Activated CD4-positive, alpha-beta T cell treated with anti-CD3 and anti-CD28 coated beads, Interleukin-2, amount 50 U/mL, for 1 hour (primary cell): ENCODE measurements around the gene ERFE.

Experiments
- DNase-seq: peaks from one replicate; pipeline ENCODE4 v3.0.0-alpha.2; 2020

Gene ERFE

GRCh38 chr2:238140040-238140439 lies 18.7 kb upstream of the ERFE start:
- no peak for DNase-seq

DNA sequence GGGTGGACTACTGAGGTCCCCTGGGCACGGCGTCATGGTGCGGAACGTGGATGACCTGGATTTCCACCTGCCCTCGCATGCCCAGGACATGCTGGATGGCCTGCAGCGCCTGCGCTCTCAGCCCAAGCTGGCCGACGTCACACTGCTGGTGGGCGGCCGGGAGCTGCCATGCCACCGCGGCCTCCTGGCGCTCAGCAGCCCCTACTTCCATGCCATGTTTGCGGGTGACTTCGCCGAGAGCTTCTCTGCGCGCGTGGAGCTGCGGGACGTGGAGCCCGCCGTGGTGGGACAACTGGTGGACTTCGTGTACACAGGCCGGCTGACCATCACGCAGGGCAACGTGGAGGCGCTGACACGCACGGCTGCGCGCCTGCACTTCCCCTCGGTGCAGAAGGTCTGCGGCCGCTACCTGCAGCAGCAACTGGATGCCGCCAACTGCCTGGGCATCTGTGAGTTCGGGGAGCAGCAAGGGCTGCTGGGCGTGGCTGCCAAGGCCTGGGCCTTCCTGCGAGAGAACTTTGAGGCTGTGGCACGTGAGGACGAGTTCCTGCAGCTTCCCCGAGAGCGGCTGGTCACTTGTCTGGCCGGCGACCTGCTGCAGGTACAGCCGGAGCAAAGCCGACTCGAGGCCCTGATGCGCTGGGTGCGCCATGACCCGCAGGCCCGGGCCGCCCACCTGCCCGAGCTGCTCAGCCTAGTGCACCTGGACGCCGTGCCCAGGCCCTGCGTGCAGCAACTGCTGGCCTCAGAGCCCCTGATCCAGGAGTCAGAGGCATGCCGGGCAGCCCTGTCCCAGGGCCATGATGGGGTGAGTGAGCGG lies 17.8 kb upstream of the ERFE start:
- no peak for DNase-seq

- no peak for DNase-seq
Observed at GRCh38 chr2:238141541-238142318, 17.0 kb upstream of the ERFE start.

DNA sequence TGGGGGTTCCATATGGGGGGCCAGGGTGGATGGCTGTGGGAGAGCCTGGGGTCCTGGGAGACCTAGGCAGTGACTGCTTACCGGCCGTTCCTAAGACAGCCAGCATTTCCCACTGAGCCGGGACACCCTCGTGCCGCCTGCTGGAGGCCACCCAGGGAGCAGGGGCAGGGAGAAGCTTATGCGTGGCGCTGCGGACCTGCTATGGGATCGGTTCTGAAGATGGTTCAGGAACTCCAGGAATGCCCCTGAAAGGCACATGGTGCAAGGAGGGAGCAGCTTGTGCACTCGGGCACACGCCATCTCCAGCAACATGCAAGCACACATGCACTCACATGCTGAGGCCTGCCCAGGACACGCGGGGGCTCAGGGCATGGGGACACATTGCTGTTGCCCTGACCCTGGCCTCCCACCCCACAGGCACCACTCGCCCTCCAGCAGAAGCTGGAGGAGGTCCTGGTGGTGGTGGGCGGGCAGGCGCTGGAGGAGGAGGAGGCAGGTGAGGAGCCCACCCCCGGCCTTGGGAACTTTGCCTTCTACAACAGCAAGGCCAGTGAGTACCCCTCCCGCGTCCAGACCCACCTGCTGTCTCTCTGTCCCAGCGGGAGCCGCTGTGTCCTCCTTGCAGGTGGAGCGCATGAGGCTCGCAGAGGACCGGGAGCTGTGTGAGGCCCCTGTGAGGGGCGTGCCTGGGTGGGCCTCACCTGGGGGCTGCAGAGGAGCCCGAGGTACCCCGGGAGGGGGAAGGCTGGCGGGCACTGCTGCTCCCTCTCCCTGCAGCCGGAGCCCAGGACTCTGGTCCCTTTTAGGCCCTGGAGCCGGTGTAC lies 16.2 kb upstream of the ERFE start:
- no peak for DNase-seq

GRCh38 chr2:238143239-238143951 lies 15.4 kb upstream of the ERFE start:
- no peak for DNase-seq

DNA sequence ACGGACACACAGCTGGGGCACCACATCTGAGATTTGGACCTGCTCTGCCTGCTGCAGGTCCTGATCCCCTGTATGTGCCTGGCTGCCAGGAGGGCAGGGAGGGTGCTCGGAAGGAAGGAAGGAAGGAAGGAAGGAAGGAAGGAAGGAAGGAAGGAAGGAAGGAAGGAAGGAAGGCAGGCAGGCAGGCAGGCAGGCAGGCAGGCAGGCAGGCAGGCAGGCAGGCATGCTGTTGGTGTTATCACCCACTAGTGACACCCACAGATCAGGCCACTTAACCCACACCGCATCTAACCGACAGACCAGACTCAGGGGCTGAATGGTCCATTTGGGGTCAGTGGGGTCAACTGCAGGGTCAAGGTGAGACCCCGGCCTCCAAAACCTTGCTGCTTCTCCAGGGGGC lies 14.5 kb upstream of the ERFE start:
- DNase-seq, result no peak

GRCh38 chr2:238145046-238145445 lies 13.7 kb upstream of the ERFE start:
- no peak for DNase-seq

DNA sequence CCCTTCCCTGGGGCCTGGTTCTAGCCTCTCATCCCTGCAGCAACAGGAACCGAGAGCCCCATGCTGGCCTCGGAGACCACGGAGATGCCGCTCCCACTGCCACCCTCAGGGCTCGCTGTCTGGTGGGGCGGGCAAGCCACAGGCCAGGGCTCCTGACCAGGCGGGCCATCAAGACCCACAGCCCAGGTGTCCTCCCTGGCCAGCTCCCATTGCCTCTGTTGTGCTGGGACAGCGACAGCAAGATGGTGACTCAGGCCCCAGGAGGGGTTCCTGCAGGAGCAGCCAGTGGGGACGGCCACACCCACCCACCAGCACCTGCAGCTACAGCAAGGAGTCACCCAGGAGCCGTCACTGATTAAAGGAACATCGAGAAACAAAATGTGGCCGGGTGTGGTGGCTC lies 12.9 kb upstream of the ERFE start:
- DNase-seq, result no peak

- no peak for DNase-seq
Observed at GRCh38 chr2:238146884-238147544, 11.8 kb upstream of the ERFE start.

DNA sequence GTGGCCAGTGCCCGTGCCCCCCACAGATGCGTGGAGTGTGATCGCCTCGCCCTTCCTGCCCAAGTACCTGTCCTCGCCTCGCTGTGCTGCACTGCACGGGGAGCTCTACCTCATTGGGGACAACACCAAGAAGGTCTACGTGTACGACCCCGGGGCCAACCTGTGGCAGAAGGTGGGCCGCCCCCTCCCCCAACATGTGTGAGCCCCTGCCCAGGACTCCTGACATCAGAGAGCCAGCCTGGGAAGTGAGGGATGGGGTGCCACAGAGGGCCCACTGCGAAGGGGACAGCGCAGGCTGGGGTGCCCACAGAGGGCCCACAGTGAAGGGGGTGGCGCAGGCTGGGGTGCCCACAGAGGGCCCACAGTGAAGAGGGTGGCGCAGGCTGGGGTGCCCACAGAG lies 9.8 kb upstream of the ERFE start:
- no peak for DNase-seq

DNA sequence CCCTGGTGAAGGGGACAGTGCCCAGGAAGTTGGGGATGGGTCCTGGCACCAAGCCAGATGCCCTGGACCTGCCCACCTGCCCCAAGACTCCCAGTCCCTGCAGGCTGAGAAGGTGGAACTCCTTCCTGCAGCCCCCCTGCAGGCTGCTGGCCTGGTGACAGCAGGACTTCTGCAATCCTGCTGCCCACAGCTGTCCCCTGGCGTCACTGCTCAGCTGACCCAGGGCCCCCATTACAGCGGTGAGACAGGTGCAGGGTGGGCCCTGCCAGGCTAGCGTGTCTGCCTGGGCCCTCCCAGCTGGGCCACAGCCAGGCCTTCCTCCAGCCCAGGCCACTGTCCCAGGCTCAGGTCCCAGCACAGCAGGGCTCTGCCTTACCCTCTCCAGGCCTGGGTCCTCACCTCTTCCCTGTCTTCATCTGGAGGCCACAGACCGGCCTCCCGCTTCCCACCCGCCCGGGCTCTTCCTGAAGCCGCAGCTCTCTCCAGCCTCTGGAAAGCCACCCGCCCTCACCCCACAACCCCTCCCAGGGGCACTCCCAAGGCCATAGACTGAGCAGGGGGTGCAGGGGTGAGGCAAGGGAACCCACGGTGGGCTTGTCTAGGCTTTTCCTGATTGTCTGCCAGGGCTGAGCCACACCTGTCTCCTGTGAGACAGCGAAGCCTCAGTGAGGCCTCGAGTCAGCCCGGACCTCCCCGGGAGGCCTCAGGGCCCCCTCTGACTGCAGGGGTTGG lies 8.8 kb upstream of the ERFE start:
- DNase-seq, result no peak

- no peak for DNase-seq
Observed at GRCh38 chr2:238150686-238151085, 8.1 kb upstream of the ERFE start.

- no peak for DNase-seq
Observed at GRCh38 chr2:238151205-238151604, 7.6 kb upstream of the ERFE start.

DNA sequence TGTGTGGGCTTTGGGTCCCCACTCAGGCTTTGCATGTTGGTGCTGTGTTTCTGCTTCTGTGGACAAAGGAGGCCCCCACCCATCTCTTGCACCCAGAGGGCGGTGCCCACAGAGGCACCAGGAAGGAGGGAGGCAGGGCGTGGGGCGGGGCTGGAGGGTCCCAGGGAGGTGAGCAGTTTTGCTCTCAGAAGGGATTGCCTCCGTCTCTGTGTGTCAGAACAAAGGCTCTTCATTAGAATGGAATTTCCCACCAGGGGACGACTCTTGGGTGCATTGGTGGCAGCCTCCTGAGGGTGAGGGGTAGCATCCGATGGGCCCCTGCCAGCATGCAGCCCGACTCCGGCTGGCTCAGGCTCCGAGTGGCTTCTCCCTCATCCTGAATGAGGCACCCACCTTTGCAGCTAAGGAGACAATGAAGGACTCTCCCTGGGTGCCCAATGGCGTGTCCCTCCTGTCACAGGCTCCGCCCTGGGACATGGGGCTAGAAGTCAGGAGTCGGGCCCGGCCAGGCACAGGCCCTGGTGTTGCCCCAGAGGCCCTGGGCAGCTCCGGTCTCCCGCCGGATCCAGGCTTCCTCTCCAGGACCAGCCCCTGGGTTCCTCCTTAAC lies 7.0 kb upstream of the ERFE start:
- no peak for DNase-seq

DNA sequence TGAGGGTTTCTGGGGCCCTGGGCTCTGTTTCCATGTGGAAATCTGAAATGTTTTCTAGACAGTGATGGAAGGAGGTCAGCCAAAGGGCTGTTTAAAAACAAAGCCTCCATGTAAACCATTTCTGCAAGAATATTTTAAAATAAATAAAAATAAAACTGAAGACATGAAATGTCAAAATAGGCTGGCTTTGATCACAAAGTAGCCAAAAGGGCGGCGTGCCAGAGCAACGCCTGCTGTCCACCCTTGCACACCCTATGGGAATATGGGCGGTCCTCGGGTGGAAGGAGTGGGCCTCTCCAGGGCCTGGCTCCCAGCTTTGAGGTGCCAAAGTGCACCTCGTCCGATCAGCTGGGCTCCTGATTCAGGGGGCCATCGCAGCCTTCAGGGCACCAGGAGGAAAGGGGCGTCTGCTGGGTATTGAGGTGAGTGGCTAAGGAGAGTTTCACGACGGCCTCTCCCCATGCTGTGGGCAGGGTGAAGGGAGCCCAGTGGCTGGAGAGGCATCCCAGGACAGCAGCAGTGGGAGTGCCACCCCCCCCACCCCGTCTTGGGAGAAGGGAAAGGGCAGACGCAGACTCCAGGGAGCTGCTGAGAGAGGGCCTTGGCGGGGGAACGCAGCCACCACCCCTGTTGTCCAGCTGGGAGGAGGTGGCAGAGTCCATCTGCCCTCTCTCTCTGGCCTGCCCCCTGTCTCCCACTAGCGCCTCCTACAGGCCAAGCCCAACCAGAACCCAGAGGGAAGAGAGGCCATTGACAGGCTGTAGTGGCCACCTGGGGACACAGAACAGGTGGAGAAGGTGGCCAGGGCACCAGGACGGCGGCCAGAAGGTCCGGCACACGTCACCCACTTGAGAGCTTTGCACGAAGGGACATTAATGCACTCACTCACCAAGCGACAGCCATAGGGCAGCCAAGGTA lies 5.7 kb upstream of the ERFE start:
- no peak for DNase-seq

DNA sequence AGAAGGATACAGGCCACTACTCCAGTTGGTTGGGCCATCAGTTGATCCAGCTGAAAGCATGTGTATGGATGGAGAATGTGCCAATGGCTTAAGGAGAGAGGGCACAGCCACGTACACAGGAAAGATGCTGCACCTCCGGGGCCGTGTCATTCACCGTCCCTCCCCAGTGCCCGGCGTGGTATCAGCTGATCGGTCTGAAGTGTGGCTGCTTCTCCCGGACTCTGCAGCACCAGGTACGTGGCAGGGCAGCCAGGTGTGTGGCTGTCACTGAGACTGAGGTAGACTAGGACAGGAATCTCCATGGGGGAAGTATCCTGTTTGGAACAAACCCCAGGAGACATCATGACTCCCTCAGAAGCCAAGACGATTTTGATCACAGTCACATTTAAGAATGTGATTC lies 4.2 kb upstream of the ERFE start:
- no peak for DNase-seq

- no peak for DNase-seq
Observed at GRCh38 chr2:238155051-238155760, 3.6 kb upstream of the ERFE start.

DNA sequence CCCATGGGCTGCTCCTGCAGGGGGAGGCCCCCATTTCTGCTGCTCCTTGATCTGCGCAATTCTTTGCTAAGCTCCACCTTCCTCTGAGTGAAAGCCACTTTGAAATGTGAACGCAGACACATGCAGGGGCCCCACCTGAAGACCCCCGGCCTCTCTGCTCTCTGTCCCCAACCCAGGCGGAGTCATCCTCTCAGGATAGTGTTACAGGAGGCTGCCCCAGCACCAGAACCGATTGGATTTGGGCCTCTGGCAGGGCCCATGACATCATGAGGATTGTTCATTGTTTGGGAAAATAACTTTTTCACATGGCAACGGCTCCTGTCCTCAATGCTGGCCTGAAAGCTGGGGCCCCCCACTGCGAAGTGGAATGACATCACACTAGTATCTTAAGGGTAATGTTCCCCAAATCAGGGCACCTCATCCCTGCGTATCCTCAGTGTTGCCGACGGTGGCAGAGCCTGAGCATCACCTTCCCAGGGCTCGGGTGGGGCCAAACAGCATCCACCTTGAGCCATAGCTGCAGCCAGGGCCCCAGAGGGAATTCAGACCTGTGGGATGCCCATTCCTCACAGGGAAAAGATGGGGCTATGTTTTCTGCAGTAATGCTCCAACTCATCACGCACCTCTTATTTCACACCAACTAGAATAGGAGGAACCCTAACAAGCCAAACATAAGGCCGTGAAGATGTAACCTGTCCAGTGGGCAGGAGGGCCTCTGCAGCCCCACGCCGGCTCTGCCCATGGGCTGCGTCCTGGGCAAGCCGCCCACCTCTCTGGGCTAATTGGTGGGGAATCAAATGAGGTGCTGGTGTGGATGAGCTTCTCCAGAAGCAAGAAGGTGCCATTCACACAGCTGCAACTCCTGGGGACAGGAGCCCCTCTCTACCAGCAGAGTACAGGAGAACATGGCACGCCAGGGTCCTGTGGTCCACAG lies 2.7 kb upstream of the ERFE start:
- no peak for DNase-seq
